Liver (tissue), 9 donors: Measurements from ENCODE around the gene LIPC. TPM values are rescaled to one million over a fixed set of nuclear protein-coding genes. Genes with fewer than 3 reads are reported as not detected.

Experiments used
- DNase-seq: peaks from one replicate; pipeline ENCODE4 v3.0.0-alpha.2; 2017; ENCODE audit warnings: low spot score
- H3K27ac ChIP-seq, 2 donors: one replicate each; pipeline ENCODE4 v1.7.0; 2013; ENCODE audit warnings: inconsistent platforms in 2 of 2, low read length in 2 of 2, control low read depth in 1 of 2, low read depth in 1 of 2, mild to moderate bottlenecking in 1 of 2
- H3K27me3 ChIP-seq, 4 donors: one replicate each; pipeline versions ENCODE4 v1.6.1 to v1.7.0; 2013; ENCODE audit warnings: low read length in 3 of 4, inconsistent platforms in 1 of 4, mild to moderate bottlenecking in 1 of 4, moderate library complexity in 1 of 4; ENCODE audit not compliant: control insufficient read depth in 4 of 4, insufficient read depth in 4 of 4
- H3K36me3 ChIP-seq, 4 donors: one replicate each; pipeline versions ENCODE4 v1.6.1 to v1.7.0; 2013; ENCODE audit warnings: low read length in 3 of 4, mild to moderate bottlenecking in 3 of 4, low read depth in 1 of 4, moderate library complexity in 1 of 4; ENCODE audit not compliant: control insufficient read depth in 4 of 4, insufficient read depth in 3 of 4
- H3K4me1 ChIP-seq, 4 donors: one replicate each; pipeline versions ENCODE4 v1.6.1 to v1.7.0; 2013; ENCODE audit warnings: low read length in 3 of 4, mild to moderate bottlenecking in 3 of 4, moderate library complexity in 1 of 4; ENCODE audit not compliant: control insufficient read depth in 4 of 4, insufficient read depth in 4 of 4
- H3K4me3 ChIP-seq, 3 donors: one replicate each; pipeline versions ENCODE4 v1.6.1 to v1.7.0; 2013; ENCODE audit warnings: low read length in 3 of 3, control low read depth in 1 of 3, low read depth in 1 of 3, mild to moderate bottlenecking in 1 of 3
- H3K9ac ChIP-seq, 2 donors: one replicate each; pipeline ENCODE4 v1.7.0; 2013; ENCODE audit warnings: low read length in 2 of 2, mild to moderate bottlenecking in 2 of 2, moderate library complexity in 2 of 2, control low read depth in 1 of 2, low read depth in 1 of 2
- H3K9me3 ChIP-seq, 4 donors: one replicate each; pipeline versions ENCODE4 v1.6.1 to v1.7.0; 2013; ENCODE audit warnings: low read length in 3 of 4; ENCODE audit not compliant: control insufficient read depth in 4 of 4
- ATF3 ChIP-seq: IDR thresholded peaks from 2 replicates; pipeline ENCODE4 v1.6.1; 2016; ENCODE audit warnings: antibody characterized with exemption
- EGR1 ChIP-seq, 2 donors: IDR thresholded peaks; 2 replicates each; pipeline ENCODE4 v1.6.1; 2016 to 2018; ENCODE audit warnings: antibody characterized with exemption in 2 of 2, low read depth in 2 of 2
- FOXA1 ChIP-seq: IDR thresholded peaks from 2 replicates; pipeline ENCODE4 v1.6.1; 2016; ENCODE audit warnings: antibody characterized with exemption
- GABPA ChIP-seq, 2 donors: IDR thresholded peaks in 1 of 2; conservative IDR thresholded peaks in 1 of 2; 2 replicates each; pipeline ENCODE4 v1.6.1; 2016; ENCODE audit warnings: antibody characterized with exemption in 2 of 2, mild to moderate bottlenecking in 1 of 2, moderate library complexity in 1 of 2
- HNF4A ChIP-seq, 2 donors: conservative IDR thresholded peaks; 2 replicates each; pipeline ENCODE4 v1.6.1; 2016; ENCODE audit warnings: antibody characterized with exemption in 2 of 2, mild to moderate bottlenecking in 2 of 2
- HNF4G ChIP-seq: IDR thresholded peaks from 2 replicates; pipeline ENCODE4 v1.6.1; 2016; ENCODE audit warnings: antibody characterized with exemption
- NR2F2 ChIP-seq: IDR thresholded peaks from 2 replicates; pipeline ENCODE4 v1.6.1; 2016; ENCODE audit warnings: antibody characterized with exemption
- RAD21 ChIP-seq, 2 donors: IDR thresholded peaks; 2 replicates each; pipeline ENCODE4 v1.6.1; 2016; ENCODE audit warnings: antibody characterized with exemption in 2 of 2, mild to moderate bottlenecking in 2 of 2
- REST ChIP-seq: IDR thresholded peaks from 2 replicates; pipeline ENCODE4 v1.6.1; 2016; ENCODE audit warnings: antibody characterized with exemption, mild to moderate bottlenecking
- RXRA ChIP-seq, 2 donors: IDR thresholded peaks; 2 replicates each; pipeline ENCODE4 v1.6.1; 2017 to 2018; ENCODE audit warnings: antibody characterized with exemption in 2 of 2, mild to moderate bottlenecking in 1 of 2
- SP1 ChIP-seq: IDR thresholded peaks from 2 replicates; pipeline ENCODE4 v1.6.1; 2018; ENCODE audit warnings: antibody characterized with exemption, mild to moderate bottlenecking
- YY1 ChIP-seq: IDR thresholded peaks from 2 replicates; pipeline ENCODE4 v1.6.1; 2016; ENCODE audit warnings: antibody characterized with exemption, mild to moderate bottlenecking
- ZBTB33 ChIP-seq: IDR thresholded peaks from 2 replicates; pipeline ENCODE4 v1.6.1; 2016; ENCODE audit warnings: antibody characterized with exemption
- WGBS: extraction: QIAGEN DNeasy Blood & Tissue Kit; methylation state at CpG from one replicate; pipeline ENCODE4 v1.1.7; 2013; 5-methylcytosine and 5-hydroxymethylcytosine counted together
- polyA plus RNA-seq, 2 donors: library from polyadenylated mRNA; stranded (reverse) in 1 of 2; unstranded in 1 of 2; fragments of 200-250 nt in 1 of 2; fragments of >200 nt in 1 of 2; fragmentation: Nextera tagmentation in 1 of 2; extraction: Ambion mirVana in 1 of 2; gene quantifications; one replicate each; pipeline versions ENCODE4 v1.2.1 to v1.2.3, GENCODE V29; 2013 to 2015
- total RNA-seq, 2 donors: library from RNA; depleted of rRNA; stranded (reverse); fragments of >200 nt; gene quantifications; one replicate each; pipeline ENCODE4 v1.2.3, GENCODE V29; 2014
- TF ChIP-seq, protein P1 (sequence below): fragments of 150-350 bp; IDR thresholded peaks from 2 replicates; pipeline ENCODE4 v1.5.1; 2017; ENCODE audit warnings: improper control_type of control experiment, low read depth, low read length; ENCODE audit not compliant: missing input control
- donor health status: healthy.
- donor health status: healthy.
- donor health status: healthy.
- donor health status: healthy.
- donor health status: healthy.

The LIPC gene
- total and polyA plus RNA-seq, 4 donors: 60.1 to 268 (median 131) TPM

DNA sequence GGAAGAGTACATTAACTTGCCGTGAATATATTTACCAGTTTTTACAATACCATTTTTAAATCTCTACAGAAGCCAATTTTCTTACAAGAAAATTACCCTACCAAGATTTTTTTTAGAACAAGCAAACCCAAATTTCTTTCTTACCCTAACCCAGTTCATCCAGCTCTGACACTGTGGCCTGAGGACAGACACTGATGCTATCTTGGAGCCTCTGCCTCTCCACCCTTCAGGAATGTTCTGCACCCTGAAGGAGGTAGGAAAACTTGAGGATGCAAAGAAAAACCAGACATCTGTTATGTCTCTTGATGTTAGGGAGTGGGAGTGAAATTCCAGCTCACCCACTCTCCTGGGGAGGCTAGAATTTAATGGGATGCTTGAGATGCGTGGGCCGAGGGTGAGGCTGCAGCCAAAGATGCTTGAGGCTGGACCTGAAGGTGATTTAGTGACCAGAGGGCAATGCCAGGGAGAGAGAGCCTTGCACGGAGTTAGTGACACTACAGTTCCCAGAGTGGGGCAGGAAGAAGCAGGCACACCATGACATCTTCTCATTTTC lies 69.9 kb downstream of the LIPC start:
- Histone ChIP-seq H3K27me3 (no peaks in the 10 kb centered on the region), H3K9ac (no peak overlapping the region), H3K9me3 (no peaks in the 10 kb centered on the region), H3K36me3 (no peaks in the 10 kb centered on the region), H3K27ac (no peak overlapping the region), H3K4me3 (no peak overlapping the region), H3K4me1 (peaks cover 0 to 6% (median 5%) of the 10 kb centered on the region in 4 donors)
- WGBS: 96% methylated on average over 4 of the region's 4 CpGs
- DNase-seq: no peak
- no peak for TF ChIP-seq EGR1 (IDR thresholded peaks at IDR 0.05; ENCODE audit: low read depth in 2 of 2)
- no peak for TF ChIP-seq NR2F2
- TF ChIP-seq FOXA1: no peak
- TF ChIP-seq YY1: no peak
- TF ChIP-seq, protein P1, sequence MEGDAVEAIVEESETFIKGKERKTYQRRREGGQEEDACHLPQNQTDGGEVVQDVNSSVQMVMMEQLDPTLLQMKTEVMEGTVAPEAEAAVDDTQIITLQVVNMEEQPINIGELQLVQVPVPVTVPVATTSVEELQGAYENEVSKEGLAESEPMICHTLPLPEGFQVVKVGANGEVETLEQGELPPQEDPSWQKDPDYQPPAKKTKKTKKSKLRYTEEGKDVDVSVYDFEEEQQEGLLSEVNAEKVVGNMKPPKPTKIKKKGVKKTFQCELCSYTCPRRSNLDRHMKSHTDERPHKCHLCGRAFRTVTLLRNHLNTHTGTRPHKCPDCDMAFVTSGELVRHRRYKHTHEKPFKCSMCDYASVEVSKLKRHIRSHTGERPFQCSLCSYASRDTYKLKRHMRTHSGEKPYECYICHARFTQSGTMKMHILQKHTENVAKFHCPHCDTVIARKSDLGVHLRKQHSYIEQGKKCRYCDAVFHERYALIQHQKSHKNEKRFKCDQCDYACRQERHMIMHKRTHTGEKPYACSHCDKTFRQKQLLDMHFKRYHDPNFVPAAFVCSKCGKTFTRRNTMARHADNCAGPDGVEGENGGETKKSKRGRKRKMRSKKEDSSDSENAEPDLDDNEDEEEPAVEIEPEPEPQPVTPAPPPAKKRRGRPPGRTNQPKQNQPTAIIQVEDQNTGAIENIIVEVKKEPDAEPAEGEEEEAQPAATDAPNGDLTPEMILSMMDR: no peak
- TF ChIP-seq REST: no peak
- TF ChIP-seq ATF3: no peak

- Histone ChIP-seq H3K27me3 (no peaks in the 10 kb centered on the region), H3K27ac (no peak overlapping the region), H3K36me3 (no peaks in the 10 kb centered on the region), H3K4me1 (peaks cover 0 to 6% (median 5%) of the 10 kb centered on the region in 4 donors), H3K4me3 (no peak overlapping the region), H3K9ac (no peak overlapping the region), H3K9me3 (no peaks in the 10 kb centered on the region)
- WGBS: 84% methylated on average over 6 of the region's 6 CpGs
- DNase-seq: no peak
- TF ChIP-seq ZBTB33 (no peak), REST (no peak), EGR1 (IDR thresholded peaks at IDR 0.05; ENCODE audit: low read depth in 2 of 2) (peak; percentile 41 to 44), GABPA (IDR thresholded peaks at IDR 0.05 in 1 of 2, conservative IDR thresholded peaks at IDR 0.05 in 1 of 2) (no peak), FOXA1 (no peak), RXRA (IDR thresholded peaks at IDR 0.05) (peak in 1 of 2 donors; percentile 27), HNF4A (conservative IDR thresholded peaks at IDR 0.05) (peak in 1 of 2 donors; percentile 24), YY1 (no peak), SP1 (no peak), HNF4G (no peak), RAD21 (IDR thresholded peaks at IDR 0.05) (no peak), ATF3 (no peak), NR2F2 (no peak)
- TF ChIP-seq, protein P1: no peak
Measured at GRCh38 chr15:58503139-58504027, 71.6 kb downstream of the LIPC start.
